ENCODE data around the gene KCNIP4. TPM values are rescaled to one million over a fixed set of nuclear protein-coding genes. Genes with fewer than 3 reads are reported as not detected.

KCNIP4 gene
- total and polyA plus RNA-seq, 2 donors (not counting 3 experiments of a cell fraction or from before 2014, with no cell fraction given), result not detected

DNA sequence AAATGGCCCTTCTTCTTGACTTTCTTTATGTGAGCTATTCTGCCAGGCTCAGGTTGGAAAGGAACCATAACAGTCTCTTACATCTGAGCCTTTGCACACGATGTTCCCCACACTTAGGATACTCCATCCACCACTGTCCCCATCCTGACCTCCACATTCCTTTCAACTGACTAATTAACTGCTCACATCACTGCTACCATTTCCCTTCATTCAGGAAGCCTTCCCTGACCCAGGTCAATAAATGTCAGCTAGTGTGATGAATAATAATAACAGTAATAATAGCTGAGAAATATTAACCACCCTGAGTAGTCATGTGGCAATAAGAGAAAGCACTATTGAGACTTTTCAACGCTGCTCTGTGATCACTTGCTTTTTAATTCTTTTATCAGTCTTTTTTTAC lies 291.7 kb downstream of the KCNIP4 start:
- Histone ChIP-seq H2AFZ (ENCODE audit: low read depth, low read length) (no peak overlapping the region), H3K4me1 (ENCODE audit: control insufficient read depth, extremely low read depth, insufficient read depth, low read length) (peaks cover 11% of the 10 kb centered on the region), H3K9ac (replicated peaks; ENCODE audit: extremely low read depth, insufficient read depth, low read length) (no peak overlapping the region), H3K9me3 (replicated peaks; ENCODE audit: control insufficient read depth, insufficient read depth, low read length) (no peaks in the 10 kb centered on the region), H3K9me1 (replicated peaks; ENCODE audit: control insufficient read depth, extremely low read depth, insufficient read depth, low read length) (no peaks in the 10 kb centered on the region), H4K20me1 (replicated peaks; ENCODE audit: control insufficient read depth, extremely low read depth, insufficient read depth, low read length) (no peaks in the 10 kb centered on the region), H3K27me3 (ENCODE audit: control insufficient read depth in 2 of 2, insufficient read depth in 2 of 2, low read length in 2 of 2) (peaks cover 0 to 2% of the 10 kb centered on the region in 2 experiments), H3K4me2 (ENCODE audit: insufficient read depth, low read length) (peak overlapping the region; percentile 61), H3K79me2 (ENCODE audit: control insufficient read depth, insufficient read depth, low read length) (no peaks in the 10 kb centered on the region), H3K4me3 (replicated peaks in 1 of 3; ENCODE audit: insufficient read depth in 1 of 3, low read depth in 1 of 3, low read length in 3 of 3) (no peak overlapping the region), H3K36me3 (ENCODE audit: control insufficient read depth in 2 of 2, extremely low read depth in 1 of 2, insufficient read depth in 2 of 2, low read length in 2 of 2) (no peaks in the 10 kb centered on the region), H3K27ac (ENCODE audit: insufficient read depth, low read depth, low read length) (no peak overlapping the region)
- POLR2A ChIA-PET, result no interaction called here
- CTCF ChIA-PET, result interaction anchor here (0.8 to 1.2 kb wide), 8 partner anchors 10 to 149 kb away, joined by 3 to 6 read pairs (median 4); no protein-coding TSS in a partner anchor
- intact Hi-C loops (cut with micrococcal nuclease), result loop anchor here (1.0 to 10.0 kb wide), 3 partner anchors 68 to 142 kb away; no protein-coding TSS in a partner anchor
- dilution Hi-C loops (cut with MboI; ENCODE audit: extremely low pct_ligation_motif_present, low sequenced_read_pairs), result no loop called here
- TF ChIP-seq FOS (IDR thresholded peaks at IDR 0.05; ENCODE audit: borderline replicate concordance, insufficient read depth, low read length), result peak; percentile 82
- peak; percentile 75 for TF ChIP-seq GATA2 (IDR thresholded peaks at IDR 0.05; ENCODE audit: insufficient read depth, insufficient read length, low read depth, low read length)
- TF ChIP-seq, protein P1, sequence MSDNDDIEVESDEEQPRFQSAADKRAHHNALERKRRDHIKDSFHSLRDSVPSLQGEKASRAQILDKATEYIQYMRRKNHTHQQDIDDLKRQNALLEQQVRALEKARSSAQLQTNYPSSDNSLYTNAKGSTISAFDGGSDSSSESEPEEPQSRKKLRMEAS (IDR thresholded peaks at IDR 0.05; ENCODE audit: insufficient read depth, insufficient read length), result no peak
- no peak for TF ChIP-seq EZH2 (IDR thresholded peaks at IDR 0.05; ENCODE audit: borderline replicate concordance, low read depth, low read length, severe bottlenecking)
- TF ChIP-seq JUN (IDR thresholded peaks at IDR 0.05; ENCODE audit: borderline replicate concordance, insufficient read depth, insufficient read length, low read depth), result peak; percentile 84
- TF ChIP-seq POLR2A (IDR thresholded peaks at IDR 0.05; ENCODE audit: low read depth, low read length), result no peak
- TF ChIP-seq MYC (IDR thresholded peaks at IDR 0.05; ENCODE audit: low read depth, low read length), result no peak
- TF ChIP-seq, protein P2, sequence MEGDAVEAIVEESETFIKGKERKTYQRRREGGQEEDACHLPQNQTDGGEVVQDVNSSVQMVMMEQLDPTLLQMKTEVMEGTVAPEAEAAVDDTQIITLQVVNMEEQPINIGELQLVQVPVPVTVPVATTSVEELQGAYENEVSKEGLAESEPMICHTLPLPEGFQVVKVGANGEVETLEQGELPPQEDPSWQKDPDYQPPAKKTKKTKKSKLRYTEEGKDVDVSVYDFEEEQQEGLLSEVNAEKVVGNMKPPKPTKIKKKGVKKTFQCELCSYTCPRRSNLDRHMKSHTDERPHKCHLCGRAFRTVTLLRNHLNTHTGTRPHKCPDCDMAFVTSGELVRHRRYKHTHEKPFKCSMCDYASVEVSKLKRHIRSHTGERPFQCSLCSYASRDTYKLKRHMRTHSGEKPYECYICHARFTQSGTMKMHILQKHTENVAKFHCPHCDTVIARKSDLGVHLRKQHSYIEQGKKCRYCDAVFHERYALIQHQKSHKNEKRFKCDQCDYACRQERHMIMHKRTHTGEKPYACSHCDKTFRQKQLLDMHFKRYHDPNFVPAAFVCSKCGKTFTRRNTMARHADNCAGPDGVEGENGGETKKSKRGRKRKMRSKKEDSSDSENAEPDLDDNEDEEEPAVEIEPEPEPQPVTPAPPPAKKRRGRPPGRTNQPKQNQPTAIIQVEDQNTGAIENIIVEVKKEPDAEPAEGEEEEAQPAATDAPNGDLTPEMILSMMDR (IDR thresholded peaks at IDR 0.05; ENCODE audit: extremely low read depth in 1 of 2, insufficient read depth in 1 of 2, low read depth in 1 of 2, low read length in 2 of 2), result no peak
- TF ChIP-seq POLR2AphosphoS5 (IDR thresholded peaks at IDR 0.05; ENCODE audit: insufficient read depth, low read depth, low read length), result peak; percentile 92
- DNase-seq (ENCODE audit: low read depth, low spot score) (peak; percentile 88), FAIRE-seq (peak; percentile 73)
- no TSS peak for BruUV-seq (replicated peaks)

All from endothelial cell of umbilical vein (primary cell).